HepG2 (cell line): ENCODE results near the gene PRKG1. TPM values are rescaled to one million over a fixed set of nuclear protein-coding genes. Genes with fewer than 3 reads are reported as not detected.

Experiments
- ATAC-seq: fragments of 200-7000 bp; cut with Tn5 transposase; 3 replicates; pipeline ENCODE4 v1.9.1; 2020; ENCODE audit warnings: mild to moderate bottlenecking, moderate library complexity
- BruUV-seq: library from RNA; stranded (reverse); fragments of 400-500 nt; replicated peaks from 2 replicates; lab custom pipeline; 2021; lab: Mats Ljungman, UMichigan
- CTCF ChIA-PET: fragments of 300-600 bp; formaldehyde crosslinking; extraction: SDS; loops from one replicate; lab custom pipeline; 2021; ENCODE audit warnings: low total read pairs, inconsistent platforms, low intra/inter-chr PET ratio; lab: Yijun Ruan, JAX
- POLR2A ChIA-PET: fragments of 350-600 bp; sonication (Branson Sonifier 250); formaldehyde crosslinking; loops from one replicate; lab custom pipeline; 2020; ENCODE audit warnings: antibody characterized with exemption, inconsistent platforms; lab: Yijun Ruan, JAX
- DNase-seq: peaks from one replicate; pipeline ENCODE4 v3.0.0-alpha.2; 2015; ENCODE audit warnings: low spot score
- FAIRE-seq: peaks from 3 replicates; lab custom pipeline; 2011; peaks lifted over from hg19 to GRCh38; lab: Jason Lieb, UNC
- H2AFZ ChIP-seq: one replicate; pipeline ENCODE4 v1.6.1; 2011; ENCODE audit warnings: low read length, inconsistent platforms
- H3K27ac ChIP-seq: fragments of 300-600 bp; 3 replicates; pipeline ENCODE4 v1.8.0; 2011; ENCODE audit warnings: mixed run types, mild to moderate bottlenecking, mixed read lengths, low read length, inconsistent platforms; ENCODE audit not compliant: insufficient read depth; ENCODE audit errors: extremely low read length
- H3K27me3 ChIP-seq, 2 experiments: fragments of 200-600 bp in 1 of 2; 2 replicates in 1 of 2; 3 replicates in 1 of 2; pipeline versions ENCODE4 v1.6.0 to v1.8.0; 2011; ENCODE audit warnings: low read length in 2 of 2, mild to moderate bottlenecking in 2 of 2, moderate library complexity in 2 of 2, inconsistent platforms in 1 of 2; ENCODE audit not compliant: insufficient read depth in 2 of 2, control insufficient read depth in 1 of 2
- H3K36me3 ChIP-seq, 2 experiments: fragments of 200-600 bp in 1 of 2; replicated peaks in 1 of 2; 2 replicates in 1 of 2; 3 replicates in 1 of 2; pipeline versions ENCODE4 v1.5.1 to v1.8.0; 2011; ENCODE audit warnings: low read length in 2 of 2, inconsistent platforms in 1 of 2; ENCODE audit not compliant: insufficient read depth in 2 of 2, control insufficient read depth in 1 of 2
- H3K4me1 ChIP-seq: 2 replicates; pipeline ENCODE4 v1.5.1; 2012; ENCODE audit warnings: low read length, inconsistent platforms; ENCODE audit not compliant: insufficient read depth
- H3K4me2 ChIP-seq: 2 replicates; pipeline ENCODE4 v1.6.0; 2011; ENCODE audit warnings: low read depth, low read length, inconsistent platforms
- H3K4me3 ChIP-seq, 3 experiments: fragments of 200-600 bp in 1 of 3; sonication (generic), shearing (Covaris generic) in 1 of 3; replicated peaks in 1 of 3; 2 replicates each; pipeline ENCODE4 v1.5.1; 2011 to 2016; ENCODE audit warnings: low read length in 3 of 3, inconsistent platforms in 2 of 3, low read depth in 2 of 3, mild to moderate bottlenecking in 2 of 3, control low read depth in 1 of 3, mixed read lengths in 1 of 3; ENCODE audit not compliant: insufficient read depth in 1 of 3
- H3K79me2 ChIP-seq: one replicate; pipeline ENCODE4 v1.6.1; 2011; ENCODE audit warnings: low read length, inconsistent platforms; ENCODE audit not compliant: insufficient read depth
- H3K9ac ChIP-seq: 2 replicates; pipeline ENCODE4 v1.6.0; 2011; ENCODE audit warnings: mild to moderate bottlenecking, low read depth, low read length, inconsistent platforms; ENCODE audit not compliant: insufficient read depth
- H3K9me3 ChIP-seq: 2 replicates; pipeline ENCODE4 v1.5.1; 2012; ENCODE audit warnings: mild to moderate bottlenecking, low read length
- H4K20me1 ChIP-seq: 2 replicates; pipeline ENCODE4 v1.6.0; 2011; ENCODE audit warnings: inconsistent platforms, mild to moderate bottlenecking, low read length, moderate library complexity; ENCODE audit not compliant: insufficient read depth
- KMT2A ChIP-seq: sonication (generic); formaldehyde crosslinking; IDR thresholded peaks from 2 replicates; pipeline ENCODE4 v1.4.0; 2020; ENCODE audit warnings: missing genetic modification reagents
- STAT5B ChIP-seq: sonication (generic); formaldehyde crosslinking; IDR thresholded peaks from 2 replicates; pipeline ENCODE4 v1.4.0; 2020; ENCODE audit warnings: missing genetic modification reagents
- TCF7 ChIP-seq: sonication (generic); IDR thresholded peaks from 2 replicates; pipeline ENCODE4 v1.6.1; 2016; ENCODE audit warnings: antibody characterized with exemption, low read depth
- ZBTB4 ChIP-seq: sonication (generic); formaldehyde crosslinking; IDR thresholded peaks from 2 replicates; pipeline ENCODE4 v1.4.0; 2020; ENCODE audit warnings: missing genetic modification reagents, mild to moderate bottlenecking, borderline replicate concordance
- ZNF20 ChIP-seq: sonication (generic); formaldehyde crosslinking; IDR thresholded peaks from 2 replicates; pipeline ENCODE4 v1.4.0; 2020; ENCODE audit warnings: mild to moderate bottlenecking, moderate library complexity, missing genetic modification reagents
- ZNF747 ChIP-seq: sonication (generic); formaldehyde crosslinking; IDR thresholded peaks from 2 replicates; pipeline ENCODE4 v1.8.1; 2023; ENCODE audit warnings: missing genetic modification reagents, mild to moderate bottlenecking, borderline replicate concordance
- WGBS: methylation state at CpG from one replicate; pipeline ENCODE4 v1.1.6; 2017; ENCODE audit warnings: low lambda C conversion rate; 5-methylcytosine and 5-hydroxymethylcytosine counted together
- in situ Hi-C: cut with HindIII; loops from 2 replicates; pipeline ENCODE4 v1.10.0; 2017; ENCODE audit warnings: low pct_unique_long_range_greater_than_20kb; ENCODE audit not compliant: extremely low pct_ligation_motif_present
- intact Hi-C: fragments of 100-400 bp; cut with micrococcal nuclease; formaldehyde crosslinking; loops from one replicate; pipeline ENCODE4 v1.10.0; 2022; ENCODE audit not compliant: unreplicated experiment
- polyA plus RNA-seq, 8 experiments: library from polyadenylated mRNA; depleted of rRNA in 3 of 8; stranded (reverse) in 7 of 8; unstranded in 1 of 8; fragments of >200 nt; fragmentation: Illumina TruSeq in 4 of 8; extraction: Trizol in 4 of 8; gene quantifications; 2 replicates each; pipeline versions ENCODE4 v1.2.1 to v1.2.3, GENCODE V29; 2011 to 2016; ENCODE audit warnings: low read depth in 4 of 8, missing spikeins in 1 of 8, mixed read lengths in 1 of 8; ENCODE audit not compliant: insufficient read depth in 1 of 8
- total RNA-seq, 5 experiments: library from RNA; depleted of rRNA; stranded (reverse); fragments of >200 nt; fragmentation: Illumina TruSeq; extraction: Trizol; gene quantifications; 2 replicates each; pipeline ENCODE4 v1.2.3, GENCODE V29; 2016; ENCODE audit warnings: low read depth in 1 of 5
- TF ChIP-seq, protein P1 (sequence below): sonication (generic); formaldehyde crosslinking; IDR thresholded peaks from 2 replicates; pipeline ENCODE4 v1.4.0; 2020; ENCODE audit warnings: mild to moderate bottlenecking, missing genetic modification reagents
- TF ChIP-seq, protein P2 (sequence below): sonication (generic); formaldehyde crosslinking; IDR thresholded peaks from 2 replicates; pipeline ENCODE4 v1.4.0; 2020; ENCODE audit warnings: missing genetic modification reagents, borderline replicate concordance

PRKG1 gene
- total and polyA plus RNA-seq, 2 of the 13 experiments (the other 11 are each of a cell fraction or from before 2014, with no cell fraction given), result 0.01 TPM; not detected in 1

DNA sequence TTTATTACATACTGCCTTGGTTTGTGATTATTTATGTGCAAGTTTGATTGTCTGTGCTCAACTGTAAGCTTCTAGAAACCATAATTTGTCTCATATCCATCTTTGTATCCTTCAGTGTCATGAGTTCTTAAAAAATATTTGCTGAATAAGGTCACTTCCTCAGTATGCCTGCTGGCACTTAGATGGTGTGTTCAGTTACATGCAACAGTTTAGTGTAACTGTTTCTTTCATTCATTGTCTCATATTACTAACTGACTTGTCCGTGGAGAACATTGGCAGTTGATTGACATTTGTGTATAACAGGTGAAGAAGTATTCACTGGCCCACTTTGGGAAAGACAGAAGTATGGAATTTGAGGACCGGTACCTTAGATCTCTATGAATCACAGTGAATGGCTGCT, 236.9 kb downstream of the PRKG1 start:
- in situ Hi-C loops, result no loop called here
- 50% methylated on average over 2 of the region's 2 CpGs for WGBS
- no TSS peak for BruUV-seq
- CTCF ChIA-PET, result no interaction called here
- H3K79me2 ChIP-seq, result no peaks in the 10 kb centered on the region
- H3K36me3 ChIP-seq, result no peaks in the 10 kb centered on the region
- no peak overlapping the region for H3K4me3 ChIP-seq
- no peak for FAIRE-seq
- POLR2A ChIA-PET, result no interaction called here
- H3K27ac ChIP-seq, result no peak overlapping the region
- H3K9ac ChIP-seq, result no peak overlapping the region
- no peak overlapping the region for H3K4me2 ChIP-seq
- intact Hi-C loops, result no loop called here
- ATAC-seq, result no peak
- DNase-seq, result no peak
- H4K20me1 ChIP-seq, result no peaks in the 10 kb centered on the region
- no peaks in the 10 kb centered on the region for H3K27me3 ChIP-seq
- no peaks in the 10 kb centered on the region for H3K4me1 ChIP-seq
- H2AFZ ChIP-seq, result no peak overlapping the region
- H3K9me3 ChIP-seq, result no peaks in the 10 kb centered on the region
- TF ChIP-seq STAT5B (CRISPR knock-in tag) (no peak), TCF7 (no peak), ZNF20 (CRISPR knock-in tag) (no peak), ZNF747 (no peak), KMT2A (CRISPR knock-in tag) (no peak), ZBTB4 (CRISPR knock-in tag) (no peak)
- TF ChIP-seq, protein P1, sequence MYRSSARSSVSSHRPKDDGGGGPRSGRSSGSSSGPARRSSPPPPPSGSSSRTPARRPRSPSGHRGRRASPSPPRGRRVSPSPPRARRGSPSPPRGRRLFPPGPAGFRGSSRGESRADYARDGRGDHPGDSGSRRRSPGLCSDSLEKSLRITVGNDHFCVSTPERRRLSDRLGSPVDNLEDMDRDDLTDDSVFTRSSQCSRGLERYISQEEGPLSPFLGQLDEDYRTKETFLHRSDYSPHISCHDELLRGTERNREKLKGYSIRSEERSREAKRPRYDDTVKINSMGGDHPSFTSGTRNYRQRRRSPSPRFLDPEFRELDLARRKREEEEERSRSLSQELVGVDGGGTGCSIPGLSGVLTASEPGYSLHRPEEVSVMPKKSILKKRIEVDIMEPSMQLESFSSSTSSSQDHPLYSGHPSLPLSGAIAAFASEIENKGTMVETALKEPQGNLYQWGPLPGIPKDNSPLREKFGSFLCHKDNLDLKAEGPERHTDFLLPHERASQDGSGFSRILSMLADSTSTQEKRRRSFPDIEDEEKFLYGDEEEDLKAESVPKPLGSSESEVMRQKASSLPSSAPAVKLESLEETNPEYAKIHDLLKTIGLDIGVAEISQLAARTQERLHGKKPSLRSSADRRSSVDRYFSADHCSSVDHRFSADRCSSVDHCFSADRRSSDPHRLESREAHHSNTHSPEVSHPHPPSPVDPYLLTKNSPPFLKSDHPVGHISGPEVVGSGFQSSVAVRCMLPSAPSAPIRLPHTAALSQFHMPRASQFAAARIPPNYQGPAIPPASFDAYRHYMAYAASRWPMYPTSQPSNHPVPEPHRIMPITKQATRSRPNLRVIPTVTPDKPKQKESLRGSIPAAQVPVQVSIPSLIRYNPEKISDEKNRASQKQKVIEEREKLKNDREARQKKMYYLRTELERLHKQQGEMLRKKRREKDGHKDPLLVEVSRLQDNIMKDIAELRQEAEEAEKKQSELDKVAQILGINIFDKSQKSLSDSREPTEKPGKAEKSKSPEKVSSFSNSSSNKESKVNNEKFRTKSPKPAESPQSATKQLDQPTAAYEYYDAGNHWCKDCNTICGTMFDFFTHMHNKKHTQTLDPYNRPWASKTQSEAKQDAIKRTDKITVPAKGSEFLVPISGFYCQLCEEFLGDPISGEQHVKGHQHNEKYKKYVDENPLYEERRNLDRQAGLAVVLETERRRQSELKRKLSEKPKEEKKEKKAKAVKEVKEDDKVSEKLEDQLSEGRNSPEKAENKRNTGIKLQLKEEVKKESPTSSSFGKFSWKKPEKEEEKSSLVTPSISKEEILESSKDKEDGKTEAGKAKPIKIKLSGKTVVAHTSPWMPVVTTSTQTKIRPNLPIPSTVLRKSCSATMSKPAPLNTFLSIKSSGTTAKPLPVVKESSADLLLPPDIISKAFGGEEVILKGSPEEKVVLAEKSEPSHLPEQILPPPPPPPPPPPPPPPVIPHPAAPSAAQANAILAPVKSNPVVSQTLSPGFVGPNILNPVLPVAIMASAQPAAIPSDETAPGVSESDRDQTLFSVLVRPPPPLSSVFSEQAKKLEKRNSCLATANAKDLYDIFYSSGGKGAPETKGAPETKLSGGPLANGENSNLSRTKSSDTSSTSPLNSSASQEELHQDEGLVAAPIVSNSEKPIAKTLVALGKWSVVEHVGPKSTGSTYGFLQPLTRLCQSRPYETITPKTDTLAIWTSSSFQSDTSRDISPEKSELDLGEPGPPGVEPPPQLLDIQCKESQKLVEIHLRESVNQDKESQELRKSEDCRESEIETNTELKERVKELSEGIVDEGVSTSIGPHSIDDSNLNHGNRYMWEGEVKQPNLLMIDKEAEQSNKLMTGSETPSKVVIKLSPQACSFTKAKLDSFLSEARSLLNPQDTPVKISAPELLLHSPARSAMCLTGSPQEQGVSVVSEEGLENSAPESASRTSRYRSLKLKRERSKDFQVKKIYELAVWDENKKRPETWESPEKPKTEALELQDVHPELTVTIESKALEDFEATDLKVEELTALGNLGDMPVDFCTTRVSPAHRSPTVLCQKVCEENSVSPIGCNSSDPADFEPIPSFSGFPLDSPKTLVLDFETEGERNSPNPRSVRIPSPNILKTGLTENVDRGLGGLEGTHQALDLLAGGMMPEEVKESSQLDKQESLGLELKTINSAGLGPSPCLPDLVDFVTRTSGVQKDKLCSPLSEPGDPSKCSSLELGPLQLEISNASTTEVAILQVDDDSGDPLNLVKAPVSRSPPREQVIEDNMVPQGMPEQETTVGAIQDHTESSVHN (CRISPR knock-in tag), result no peak
- TF ChIP-seq, protein P2, sequence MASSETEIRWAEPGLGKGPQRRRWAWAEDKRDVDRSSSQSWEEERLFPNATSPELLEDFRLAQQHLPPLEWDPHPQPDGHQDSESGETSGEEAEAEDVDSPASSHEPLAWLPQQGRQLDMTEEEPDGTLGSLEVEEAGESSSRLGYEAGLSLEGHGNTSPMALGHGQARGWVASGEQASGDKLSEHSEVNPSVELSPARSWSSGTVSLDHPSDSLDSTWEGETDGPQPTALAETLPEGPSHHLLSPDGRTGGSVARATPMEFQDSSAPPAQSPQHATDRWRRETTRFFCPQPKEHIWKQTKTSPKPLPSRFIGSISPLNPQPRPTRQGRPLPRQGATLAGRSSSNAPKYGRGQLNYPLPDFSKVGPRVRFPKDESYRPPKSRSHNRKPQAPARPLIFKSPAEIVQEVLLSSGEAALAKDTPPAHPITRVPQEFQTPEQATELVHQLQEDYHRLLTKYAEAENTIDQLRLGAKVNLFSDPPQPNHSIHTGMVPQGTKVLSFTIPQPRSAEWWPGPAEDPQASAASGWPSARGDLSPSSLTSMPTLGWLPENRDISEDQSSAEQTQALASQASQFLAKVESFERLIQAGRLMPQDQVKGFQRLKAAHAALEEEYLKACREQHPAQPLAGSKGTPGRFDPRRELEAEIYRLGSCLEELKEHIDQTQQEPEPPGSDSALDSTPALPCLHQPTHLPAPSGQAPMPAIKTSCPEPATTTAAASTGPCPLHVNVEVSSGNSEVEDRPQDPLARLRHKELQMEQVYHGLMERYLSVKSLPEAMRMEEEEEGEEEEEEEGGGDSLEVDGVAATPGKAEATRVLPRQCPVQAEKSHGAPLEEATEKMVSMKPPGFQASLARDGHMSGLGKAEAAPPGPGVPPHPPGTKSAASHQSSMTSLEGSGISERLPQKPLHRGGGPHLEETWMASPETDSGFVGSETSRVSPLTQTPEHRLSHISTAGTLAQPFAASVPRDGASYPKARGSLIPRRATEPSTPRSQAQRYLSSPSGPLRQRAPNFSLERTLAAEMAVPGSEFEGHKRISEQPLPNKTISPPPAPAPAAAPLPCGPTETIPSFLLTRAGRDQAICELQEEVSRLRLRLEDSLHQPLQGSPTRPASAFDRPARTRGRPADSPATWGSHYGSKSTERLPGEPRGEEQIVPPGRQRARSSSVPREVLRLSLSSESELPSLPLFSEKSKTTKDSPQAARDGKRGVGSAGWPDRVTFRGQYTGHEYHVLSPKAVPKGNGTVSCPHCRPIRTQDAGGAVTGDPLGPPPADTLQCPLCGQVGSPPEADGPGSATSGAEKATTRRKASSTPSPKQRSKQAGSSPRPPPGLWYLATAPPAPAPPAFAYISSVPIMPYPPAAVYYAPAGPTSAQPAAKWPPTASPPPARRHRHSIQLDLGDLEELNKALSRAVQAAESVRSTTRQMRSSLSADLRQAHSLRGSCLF (CRISPR knock-in tag), result no peak
